Parathyroid adenoma (tissue), 2 donors: ENCODE data around the gene MIR17HG.

Experiments
- H2AFZ ChIP-seq: fragments of 300-600 bp; sonication (generic); one replicate; pipeline ENCODE4 v1.7.0; 2017; ENCODE audit warnings: antibody characterized with exemption, mild to moderate bottlenecking
- H3K27ac ChIP-seq: fragments of 300-600 bp; sonication (generic); one replicate; pipeline ENCODE4 v1.7.0; 2017
- H3K27me3 ChIP-seq: fragments of 300-600 bp; sonication (generic); one replicate; pipeline ENCODE4 v1.7.0; 2017; ENCODE audit warnings: low read length; ENCODE audit not compliant: control insufficient read depth, insufficient read depth
- H3K36me3 ChIP-seq: fragments of 300-600 bp; sonication (generic); one replicate; pipeline ENCODE4 v1.7.0; 2017; ENCODE audit warnings: low read length; ENCODE audit not compliant: control insufficient read depth, insufficient read depth
- H3K4me1 ChIP-seq: fragments of 300-600 bp; sonication (generic); one replicate; pipeline ENCODE4 v1.7.0; 2017; ENCODE audit warnings: control low read depth
- H3K4me2 ChIP-seq: fragments of 300-600 bp; sonication (generic); one replicate; pipeline ENCODE4 v1.7.0; 2017; ENCODE audit warnings: low read length
- H3K4me3 ChIP-seq: fragments of 300-600 bp; sonication (generic); one replicate; pipeline ENCODE4 v1.7.0; 2017; ENCODE audit warnings: low read depth, low read length
- H3K79me2 ChIP-seq: fragments of 300-600 bp; sonication (generic); one replicate; pipeline ENCODE4 v1.7.0; 2017; ENCODE audit warnings: control low read depth
- H3K9ac ChIP-seq: fragments of 300-600 bp; sonication (generic); one replicate; pipeline ENCODE4 v1.7.0; 2017; ENCODE audit warnings: mild to moderate bottlenecking
- H3K9me3 ChIP-seq: fragments of 300-600 bp; sonication (generic); one replicate; pipeline ENCODE4 v1.7.0; 2017; ENCODE audit warnings: low read length; ENCODE audit not compliant: control insufficient read depth
- TF ChIP-seq, protein P1 (sequence below): fragments of 300-600 bp; sonication (generic); IDR thresholded peaks from one replicate; pipeline ENCODE4 v1.7.0; 2017; ENCODE audit warnings: antibody characterized with exemption, mild to moderate bottlenecking
- donor health status: primary hyperparathyroidism.

MIR17HG gene

DNA sequence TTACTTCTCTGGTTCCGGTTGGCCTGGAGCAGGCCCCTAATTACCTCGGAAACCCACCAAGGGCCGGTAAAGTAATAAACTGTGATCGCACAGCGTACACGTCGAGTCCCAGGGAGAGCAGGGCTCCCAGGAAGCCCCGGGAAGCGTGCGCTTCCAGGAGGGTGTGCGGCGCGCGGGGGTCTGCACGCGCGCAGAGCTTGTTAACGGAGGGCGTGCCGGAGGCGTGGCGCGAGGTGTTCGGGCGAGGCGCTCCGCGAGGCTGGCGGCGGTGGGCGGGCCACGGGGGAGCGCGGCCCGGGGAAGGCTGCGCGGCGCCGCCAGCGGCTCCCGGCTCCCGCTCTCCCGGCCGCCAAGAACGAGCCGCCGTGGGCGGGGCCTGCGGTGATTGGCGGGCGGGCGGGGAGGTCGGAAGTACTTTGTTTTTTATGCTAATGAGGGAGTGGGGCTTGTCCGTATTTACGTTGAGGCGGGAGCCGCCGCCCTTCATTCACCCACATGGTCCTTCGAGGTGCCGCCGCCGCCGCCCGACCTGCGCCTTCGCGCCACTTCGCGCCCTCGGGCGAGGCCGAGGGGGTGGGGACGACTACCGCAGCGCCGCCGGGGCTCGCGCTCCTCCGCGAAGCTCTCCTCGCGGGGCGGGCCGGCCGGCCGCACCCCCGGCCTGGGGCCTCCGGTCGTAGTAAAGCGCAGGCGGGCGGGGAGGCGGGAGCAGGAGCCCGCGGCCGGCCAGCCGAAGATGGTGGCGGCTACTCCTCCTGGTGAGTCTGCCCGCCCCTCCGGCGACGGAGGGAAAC, at the start of gene MIR17HG:
Gene MIR17HG, plus strand, starts transcription at position 486 of the 794 bp plus-strand sequence.
- Histone ChIP-seq H3K4me3 (peak within 1 kb of the TSS; percentile 60), H3K36me3 (no peaks in the 10 kb centered on the region), H3K27ac (peak within 1 kb of the TSS; percentile 53), H3K79me2 (no peaks in the 10 kb centered on the region), H3K9ac (no peak within 1 kb of the TSS), H3K4me1 (peaks cover 9% of the 10 kb centered on the region), H3K27me3 (no peaks in the 10 kb centered on the region), H3K4me2 (peak within 1 kb of the TSS; percentile 86), H3K9me3 (no peaks in the 10 kb centered on the region), H2AFZ (peak within 1 kb of the TSS; percentile 84)
- TF ChIP-seq, protein P1, sequence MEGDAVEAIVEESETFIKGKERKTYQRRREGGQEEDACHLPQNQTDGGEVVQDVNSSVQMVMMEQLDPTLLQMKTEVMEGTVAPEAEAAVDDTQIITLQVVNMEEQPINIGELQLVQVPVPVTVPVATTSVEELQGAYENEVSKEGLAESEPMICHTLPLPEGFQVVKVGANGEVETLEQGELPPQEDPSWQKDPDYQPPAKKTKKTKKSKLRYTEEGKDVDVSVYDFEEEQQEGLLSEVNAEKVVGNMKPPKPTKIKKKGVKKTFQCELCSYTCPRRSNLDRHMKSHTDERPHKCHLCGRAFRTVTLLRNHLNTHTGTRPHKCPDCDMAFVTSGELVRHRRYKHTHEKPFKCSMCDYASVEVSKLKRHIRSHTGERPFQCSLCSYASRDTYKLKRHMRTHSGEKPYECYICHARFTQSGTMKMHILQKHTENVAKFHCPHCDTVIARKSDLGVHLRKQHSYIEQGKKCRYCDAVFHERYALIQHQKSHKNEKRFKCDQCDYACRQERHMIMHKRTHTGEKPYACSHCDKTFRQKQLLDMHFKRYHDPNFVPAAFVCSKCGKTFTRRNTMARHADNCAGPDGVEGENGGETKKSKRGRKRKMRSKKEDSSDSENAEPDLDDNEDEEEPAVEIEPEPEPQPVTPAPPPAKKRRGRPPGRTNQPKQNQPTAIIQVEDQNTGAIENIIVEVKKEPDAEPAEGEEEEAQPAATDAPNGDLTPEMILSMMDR = no peak

DNA sequence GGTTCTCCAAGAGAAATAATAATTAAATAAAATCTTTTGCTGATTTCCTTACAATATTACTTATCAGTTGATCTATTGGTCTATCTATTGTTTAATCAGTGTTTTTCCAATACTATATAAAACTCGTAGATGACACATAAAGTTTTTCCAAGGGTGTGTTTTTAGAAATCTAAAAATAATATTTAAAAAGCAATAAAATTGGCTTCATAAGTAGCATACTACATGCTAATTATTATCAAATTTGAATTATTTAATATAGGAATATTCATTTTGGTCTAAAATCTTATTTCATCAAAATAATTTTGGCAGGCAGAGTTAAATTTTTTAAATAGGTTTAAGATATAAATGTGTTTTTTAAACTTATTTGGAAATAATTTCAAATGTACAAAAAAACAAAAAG, 49.4 kb upstream of the MIR17HG start:
- no peaks in the 10 kb centered on the region for H3K27me3 ChIP-seq
- TF ChIP-seq, protein P1 = no peak
- no peak overlapping the region for H3K4me2 ChIP-seq
- no peak overlapping the region for H3K9ac ChIP-seq
- no peaks in the 10 kb centered on the region for H3K36me3 ChIP-seq
- no peak overlapping the region for H3K27ac ChIP-seq
- no peak overlapping the region for H2AFZ ChIP-seq
- no peaks in the 10 kb centered on the region for H3K9me3 ChIP-seq
- H3K4me1 ChIP-seq = no peaks in the 10 kb centered on the region
- H3K79me2 ChIP-seq = no peaks in the 10 kb centered on the region
- H3K4me3 ChIP-seq = no peak overlapping the region

DNA sequence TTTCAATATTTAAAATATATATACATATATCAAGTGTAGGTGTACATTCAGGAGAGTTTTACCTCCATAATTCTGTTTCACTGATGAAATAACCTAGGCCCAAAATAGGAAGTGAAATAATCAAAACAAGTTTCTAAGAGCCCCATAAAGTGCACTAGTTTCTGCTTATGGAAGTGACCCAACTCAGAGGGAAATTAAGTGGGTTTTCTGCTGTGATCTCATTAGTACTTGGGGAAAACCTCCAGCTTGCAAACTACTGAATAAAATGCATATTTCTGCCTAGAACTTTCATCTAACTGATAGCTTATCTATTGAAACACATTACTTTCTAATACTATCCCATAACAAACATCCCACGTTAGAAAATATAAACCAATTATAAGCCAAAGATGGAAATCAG, 45.4 kb upstream of the MIR17HG start:
- no peaks in the 10 kb centered on the region for H3K79me2 ChIP-seq
- H3K9me3 ChIP-seq = no peaks in the 10 kb centered on the region
- H3K36me3 ChIP-seq = no peaks in the 10 kb centered on the region
- H3K4me3 ChIP-seq = no peak overlapping the region
- no peak overlapping the region for H2AFZ ChIP-seq
- TF ChIP-seq, protein P1 = no peak
- no peak overlapping the region for H3K4me2 ChIP-seq
- no peak overlapping the region for H3K9ac ChIP-seq
- no peak overlapping the region for H3K27ac ChIP-seq
- H3K27me3 ChIP-seq = no peaks in the 10 kb centered on the region
- H3K4me1 ChIP-seq = no peaks in the 10 kb centered on the region

DNA sequence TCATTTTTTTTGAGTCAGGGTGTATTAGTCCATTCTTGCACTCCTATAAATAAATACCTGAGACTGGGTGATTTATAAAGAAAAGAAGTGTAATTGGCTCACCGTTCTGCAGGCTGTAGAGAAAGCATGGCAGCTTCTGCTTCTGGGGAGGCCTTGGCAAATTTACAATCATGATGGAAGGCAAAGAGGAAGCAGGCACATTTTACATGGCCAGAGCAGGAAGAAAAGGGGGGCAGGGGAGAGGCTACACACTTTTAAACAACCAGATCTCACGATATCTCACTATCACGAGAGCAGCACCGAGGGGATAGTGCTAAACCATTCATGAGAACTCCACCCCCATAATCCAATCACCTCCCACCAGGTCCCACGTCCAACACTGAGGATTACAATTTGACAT, 44.5 kb upstream of the MIR17HG start:
- TF ChIP-seq, protein P1 = no peak
- Histone ChIP-seq H3K79me2 (no peaks in the 10 kb centered on the region), H3K9ac (no peak overlapping the region), H3K4me1 (no peaks in the 10 kb centered on the region), H2AFZ (no peak overlapping the region), H3K36me3 (no peaks in the 10 kb centered on the region), H3K27ac (no peak overlapping the region), H3K4me2 (no peak overlapping the region), H3K4me3 (no peak overlapping the region), H3K9me3 (no peaks in the 10 kb centered on the region), H3K27me3 (no peaks in the 10 kb centered on the region)

DNA sequence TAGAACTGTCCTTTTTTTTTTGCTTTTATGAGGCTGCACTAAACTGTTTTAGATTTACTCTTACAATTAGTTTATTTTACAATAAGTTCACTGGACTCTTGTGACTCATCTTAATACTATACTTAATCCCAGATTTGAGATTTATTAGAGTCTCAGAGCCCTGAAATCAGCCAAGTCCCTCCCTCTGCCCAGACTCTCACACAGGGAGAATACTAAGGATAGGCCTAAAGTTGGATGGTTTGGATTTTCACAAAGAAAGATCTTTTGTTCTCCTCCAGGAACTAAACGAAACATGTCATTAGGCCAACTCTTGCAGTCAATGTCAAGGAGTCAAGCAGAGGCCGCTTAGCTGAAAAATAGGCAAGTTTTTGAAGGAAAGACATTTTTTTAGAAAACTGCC, 42.7 kb upstream of the MIR17HG start:
- TF ChIP-seq, protein P1 = no peak
- Histone ChIP-seq H3K4me2 (no peak overlapping the region), H3K4me1 (no peaks in the 10 kb centered on the region), H3K9me3 (no peaks in the 10 kb centered on the region), H3K36me3 (no peaks in the 10 kb centered on the region), H2AFZ (no peak overlapping the region), H3K4me3 (no peak overlapping the region), H3K27ac (no peak overlapping the region), H3K79me2 (no peaks in the 10 kb centered on the region), H3K27me3 (no peaks in the 10 kb centered on the region), H3K9ac (no peak overlapping the region)
